CD4-positive, alpha-beta T cell treated with Interleukin-15 for 4 hours (primary cell): ENCODE data around the gene ATAD3C.

Source experiments
- DNase-seq: peaks from one replicate; pipeline ENCODE4 v3.0.0-alpha.2; 2020; ENCODE audit warnings: low spot score

ATAD3C gene

DNA sequence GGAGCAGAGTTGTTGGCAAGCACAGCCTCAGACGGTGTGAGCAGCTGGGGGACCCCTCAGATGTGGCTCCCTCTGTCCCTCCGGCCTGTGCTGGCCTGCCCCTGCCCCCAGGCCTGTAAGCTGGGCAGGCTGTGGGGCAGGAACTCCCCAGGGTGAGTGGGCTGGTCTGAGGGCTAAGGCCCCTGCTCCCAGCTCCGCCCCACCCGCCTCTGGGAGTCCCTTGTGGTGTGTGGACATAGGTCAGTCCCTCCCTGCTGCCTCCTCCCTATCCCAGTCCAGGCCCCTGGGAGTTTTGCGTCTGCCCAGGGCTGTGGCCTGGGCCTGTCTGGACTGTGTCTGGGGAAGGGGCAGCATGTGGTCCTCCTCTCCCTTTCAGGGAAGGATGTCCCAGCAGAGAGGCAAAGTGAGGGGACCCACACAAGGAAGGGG is 17.6 kb upstream of the ATAD3C start:
- DNase-seq, result no peak

DNA sequence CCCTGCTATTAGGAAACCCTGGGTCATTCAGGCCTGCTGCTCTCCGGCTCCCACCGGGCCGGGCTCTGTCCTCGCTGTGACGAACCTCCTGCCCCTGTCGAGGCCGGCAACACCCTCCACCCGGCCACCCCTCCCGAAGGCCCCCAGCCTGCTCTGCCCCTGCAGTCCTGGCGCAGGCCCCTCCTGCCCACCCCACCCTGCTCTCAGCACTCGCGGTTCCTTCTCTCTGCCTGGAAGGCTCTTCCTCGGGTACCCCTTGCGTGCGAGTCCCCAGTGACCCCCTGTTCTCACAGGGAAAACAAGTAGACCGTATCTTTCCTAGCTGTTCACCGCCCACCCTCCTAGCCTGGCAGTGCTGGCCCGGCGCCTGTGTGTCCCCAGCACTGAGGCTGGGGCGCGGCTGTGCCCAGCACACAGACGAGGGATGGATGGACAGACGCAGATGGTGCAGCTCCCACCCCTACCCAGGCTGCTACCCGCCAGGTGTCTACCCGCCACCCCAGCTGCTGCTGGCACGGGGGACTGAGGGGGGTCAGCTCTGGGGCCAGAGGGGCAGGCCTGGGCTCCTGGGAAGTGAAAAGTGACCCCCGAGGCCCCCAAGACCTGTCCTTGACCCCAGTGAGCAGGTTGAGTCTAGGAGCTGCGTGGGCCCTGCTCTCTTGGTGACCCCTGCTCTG is 17.1 kb upstream of the ATAD3C start:
- DNase-seq, result no peak

DNA sequence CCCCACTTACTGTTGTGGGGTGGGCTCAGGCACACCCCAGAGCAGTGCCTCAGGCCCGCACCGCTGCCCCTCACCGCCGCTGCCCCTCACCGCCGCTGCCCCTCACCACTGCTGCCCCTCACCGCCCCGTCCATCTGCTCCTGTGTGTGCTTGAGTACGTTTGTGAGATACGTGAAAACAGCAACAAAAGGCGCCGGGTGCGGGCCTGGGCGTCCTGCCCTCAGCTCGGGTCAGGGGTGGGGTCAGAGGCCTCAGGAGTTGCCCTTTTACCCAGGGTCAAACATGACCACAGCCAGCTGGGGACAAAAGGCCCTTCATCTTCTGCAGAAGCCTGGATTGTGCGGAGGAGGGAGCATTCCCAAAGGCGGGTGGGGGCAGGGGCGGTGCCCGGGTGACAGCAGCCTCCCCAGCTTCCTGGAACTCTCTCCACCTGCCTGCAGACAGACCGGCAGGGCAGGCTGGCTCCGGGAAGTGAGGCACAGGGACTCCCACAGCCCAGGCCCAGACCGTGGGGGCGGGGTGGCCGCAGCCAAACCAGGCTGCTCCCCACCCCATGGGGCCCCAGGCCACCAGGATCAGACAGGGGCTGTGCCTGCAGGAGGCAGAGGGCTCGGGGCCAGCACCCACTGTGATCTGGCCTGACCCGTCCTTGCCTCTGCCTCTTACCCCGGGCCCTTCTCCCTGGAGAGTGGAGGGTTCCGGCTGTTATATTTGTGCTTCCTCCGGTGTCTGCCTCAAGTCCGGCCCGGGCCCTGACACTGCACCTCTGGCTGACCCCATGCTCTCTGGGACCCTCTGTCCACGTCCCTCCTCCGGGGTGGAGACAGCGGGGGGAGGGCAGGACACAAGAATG is 16.3 kb upstream of the ATAD3C start:
- no peak for DNase-seq

GRCh38 chr1:1433804-1434130 is 15.7 kb upstream of the ATAD3C start:
- no peak for DNase-seq

GRCh38 chr1:1434131-1434823 is 15.2 kb upstream of the ATAD3C start:
- DNase-seq, result no peak

DNA sequence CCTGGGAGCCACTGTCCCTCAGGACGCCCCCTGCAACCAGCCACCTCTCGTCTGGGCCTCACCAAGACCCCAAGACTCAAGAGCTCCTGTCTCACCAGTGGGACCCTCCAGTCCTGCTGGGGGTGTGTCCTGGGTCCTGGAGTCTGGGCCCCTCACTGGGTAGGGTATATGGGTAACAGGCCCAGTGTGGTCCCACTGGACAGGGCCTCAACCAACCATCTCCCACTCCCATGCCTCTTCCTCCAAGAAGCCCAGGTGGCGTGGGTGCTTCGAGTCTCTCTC is 14.7 kb upstream of the ATAD3C start:
- no peak for DNase-seq

DNA sequence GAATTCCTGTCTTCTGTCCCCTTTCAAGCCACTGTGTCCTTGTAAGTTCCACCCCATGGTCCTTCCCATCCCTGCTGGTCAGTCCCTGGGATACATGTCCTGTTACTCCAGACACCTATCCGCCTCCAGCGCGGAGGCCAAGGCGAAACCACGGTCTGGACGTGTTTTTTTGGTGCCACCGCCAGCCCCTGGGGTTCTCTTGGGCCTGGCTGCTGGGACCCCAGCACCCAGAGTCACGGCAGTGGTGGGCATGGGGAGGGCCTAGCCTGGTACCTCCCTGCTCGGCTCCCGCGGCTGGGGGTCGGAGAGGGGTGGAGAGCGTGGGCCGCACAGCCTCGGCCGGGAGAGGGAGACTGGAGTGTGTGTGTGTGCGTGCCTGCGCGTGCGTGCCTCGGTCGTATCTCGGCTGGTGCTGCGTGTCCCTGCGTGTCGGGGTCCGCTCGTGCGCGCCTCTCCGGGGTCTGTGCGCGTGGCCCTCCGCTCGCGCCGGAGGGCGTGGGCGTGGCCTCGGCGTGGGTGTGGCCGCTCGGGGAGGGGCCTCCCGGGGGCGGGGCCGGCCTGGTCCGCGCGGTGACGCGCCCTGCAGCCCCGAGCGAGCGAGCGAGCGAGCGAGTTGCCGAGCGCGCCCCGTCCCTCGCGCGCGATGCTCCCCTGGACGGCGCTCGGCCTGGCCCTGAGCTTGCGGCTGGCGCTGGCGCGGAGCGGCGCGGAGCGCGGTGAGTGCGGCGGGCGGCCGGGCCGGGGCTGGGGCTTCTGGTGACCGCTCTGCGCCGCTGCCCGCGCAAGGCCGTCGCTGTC is 14.2 kb upstream of the ATAD3C start, which contains the start of gene VWA1:
Gene VWA1, plus strand, starts transcription at position 585 of the 798 bp plus-strand sequence. Its CDS starts 59 bp downstream, at position 644.
- peak; percentile 49 for DNase-seq

DNA sequence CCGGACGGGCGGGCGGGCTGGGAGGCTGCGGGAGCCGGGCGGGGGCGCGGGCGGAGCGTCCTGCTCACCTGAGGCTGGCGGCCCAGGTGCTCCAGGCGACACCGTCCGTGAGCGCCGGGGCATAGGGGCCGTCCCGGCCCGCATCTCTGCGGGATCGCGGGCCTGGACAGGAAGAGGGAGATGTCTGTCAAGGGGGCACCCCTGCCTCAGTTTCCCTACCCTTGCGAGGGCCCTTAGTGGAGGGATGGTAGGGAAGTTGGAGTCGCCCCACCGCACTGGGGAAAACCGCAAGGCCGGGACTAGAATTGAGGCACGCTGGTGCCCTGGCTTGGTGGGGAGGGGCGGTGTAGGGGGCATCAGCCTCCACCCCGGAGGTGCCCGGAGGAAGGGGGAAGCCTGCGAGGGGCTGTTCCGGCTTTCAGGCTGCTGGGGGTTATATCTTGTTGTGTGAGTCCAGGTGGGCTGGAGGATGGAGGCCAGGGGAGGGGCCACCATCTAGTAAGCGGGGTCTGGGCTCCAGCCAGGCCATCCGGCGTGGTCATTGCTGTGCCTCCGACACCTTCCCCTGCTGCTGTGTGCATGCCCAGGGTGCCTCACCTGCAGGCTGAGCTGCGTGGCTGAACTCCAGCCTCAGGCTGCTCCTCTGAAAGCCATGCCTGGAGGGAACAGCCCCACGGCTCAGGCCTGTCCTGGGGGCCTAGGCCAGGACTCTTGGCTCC is 13.4 kb upstream of the ATAD3C start:
- DNase-seq, result no peak

GRCh38 chr1:1436630-1437032 is 12.9 kb upstream of the ATAD3C start:
- no peak for DNase-seq

DNA sequence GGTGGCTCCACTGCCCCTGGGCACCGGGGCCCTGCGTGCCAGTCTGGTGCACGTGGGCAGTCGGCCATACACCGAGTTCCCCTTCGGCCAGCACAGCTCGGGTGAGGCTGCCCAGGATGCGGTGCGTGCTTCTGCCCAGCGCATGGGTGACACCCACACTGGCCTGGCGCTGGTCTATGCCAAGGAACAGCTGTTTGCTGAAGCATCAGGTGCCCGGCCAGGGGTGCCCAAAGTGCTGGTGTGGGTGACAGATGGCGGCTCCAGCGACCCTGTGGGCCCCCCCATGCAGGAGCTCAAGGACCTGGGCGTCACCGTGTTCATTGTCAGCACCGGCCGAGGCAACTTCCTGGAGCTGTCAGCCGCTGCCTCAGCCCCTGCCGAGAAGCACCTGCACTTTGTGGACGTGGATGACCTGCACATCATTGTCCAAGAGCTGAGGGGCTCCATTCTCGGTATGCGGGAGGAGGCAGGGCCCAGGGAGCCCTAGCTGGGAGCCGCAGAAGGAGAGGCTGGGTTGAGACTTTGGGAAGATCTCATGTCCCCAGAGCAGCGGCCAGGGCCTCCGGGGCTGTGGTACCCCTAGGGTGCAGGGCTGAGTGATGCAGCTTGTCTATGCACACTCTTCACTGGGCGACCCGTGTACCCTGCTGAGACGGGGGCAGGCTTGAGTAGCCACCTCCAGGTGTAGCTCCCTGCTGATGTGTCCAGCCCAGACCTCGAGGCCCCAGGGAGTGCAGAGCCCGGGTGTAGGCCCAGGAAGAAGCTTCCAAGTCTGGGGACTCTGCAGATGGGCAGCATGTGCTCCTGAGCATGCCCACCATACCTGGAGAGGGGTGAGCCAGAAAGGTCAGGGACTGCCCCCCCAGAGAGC is 12.2 kb upstream of the ATAD3C start:
- no peak for DNase-seq

DNA sequence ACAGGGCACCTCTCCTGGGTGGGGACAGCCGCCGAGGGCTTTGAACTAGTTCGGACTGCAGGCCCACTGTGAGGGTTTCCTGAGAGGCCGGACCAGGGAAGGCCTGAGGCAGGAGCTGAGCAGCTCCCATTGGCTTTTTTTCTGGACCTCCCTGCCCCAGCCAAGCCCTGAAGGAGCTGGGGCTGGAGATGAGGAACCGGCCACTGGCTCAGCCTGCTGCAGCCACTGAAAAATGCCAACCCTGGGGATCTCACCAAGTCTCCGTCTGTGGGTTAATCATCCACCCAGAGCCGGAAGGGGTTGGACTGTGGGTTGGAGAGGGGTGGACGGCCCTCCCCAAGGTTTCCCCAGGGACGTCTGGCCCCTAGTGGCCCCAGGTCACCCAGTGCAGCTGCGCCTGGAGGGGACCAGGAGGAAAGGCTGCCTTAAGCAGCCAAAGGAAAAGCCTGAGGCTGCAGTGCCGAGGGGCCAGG is 11.5 kb upstream of the ATAD3C start:
- no peak for DNase-seq

DNA sequence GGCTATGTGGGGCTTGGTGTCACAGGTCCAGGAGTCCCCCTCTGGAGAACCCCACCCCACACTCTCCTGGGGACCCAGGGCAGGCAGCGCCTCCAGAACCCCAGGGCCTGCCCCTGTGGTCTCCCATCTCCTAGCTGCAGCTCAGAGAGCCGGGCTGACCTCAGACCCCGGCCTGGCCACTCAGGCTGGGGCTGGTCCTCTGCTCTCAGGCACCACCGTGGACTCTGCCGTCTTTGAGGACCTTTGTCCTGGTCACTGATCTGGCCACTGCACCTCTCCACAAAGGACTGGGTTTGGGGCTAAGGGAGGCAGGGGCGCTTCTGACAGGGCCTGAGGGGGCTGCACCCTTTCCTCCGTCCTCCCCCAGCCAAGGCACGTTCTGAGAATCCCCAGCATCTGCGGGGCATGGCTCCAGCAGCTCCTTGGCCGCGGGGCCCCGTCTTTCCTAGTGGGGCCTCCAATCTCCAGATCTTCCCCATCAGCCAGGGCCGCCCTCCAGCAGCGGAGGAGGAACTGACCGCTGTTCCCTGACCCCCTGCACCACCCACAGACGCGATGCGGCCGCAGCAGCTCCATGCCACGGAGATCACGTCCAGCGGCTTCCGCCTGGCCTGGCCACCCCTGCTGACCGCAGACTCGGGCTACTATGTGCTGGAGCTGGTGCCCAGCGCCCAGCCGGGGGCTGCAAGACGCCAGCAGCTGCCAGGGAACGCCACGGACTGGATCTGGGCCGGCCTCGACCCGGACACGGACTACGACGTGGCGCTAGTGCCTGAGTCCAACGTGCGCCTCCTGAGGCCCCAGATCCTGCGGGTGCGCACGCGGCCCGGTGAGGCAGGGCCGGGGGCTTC is 10.7 kb upstream of the ATAD3C start:
- no peak for DNase-seq

- no peak for DNase-seq
Observed at GRCh38 chr1:1439546-1440261, 9.8 kb upstream of the ATAD3C start.

- DNase-seq, result no peak
Observed at GRCh38 chr1:1440262-1441001, 9.1 kb upstream of the ATAD3C start.

- peak; percentile 41 for DNase-seq
Observed at GRCh38 chr1:1441002-1441888, 8.2 kb upstream of the ATAD3C start.

- no peak for DNase-seq
Observed at GRCh38 chr1:1442069-1442770, 7.3 kb upstream of the ATAD3C start.
